HG03060 (cell line): ENCODE results near the gene TAMALIN.
"Not testable (repeated sequence)": the region's sequence is repeated elsewhere in the genome, so short reads cannot be mapped to it uniquely, and the experiment has no call there.

Experiments used
- ATAC-seq: cut with Tn5 transposase; IDR thresholded peaks from one replicate; pipeline ENCODE4 v1.9.1; 2021; ENCODE audit warnings: low read depth, moderate number of reproducible peaks; ENCODE audit not compliant: unreplicated experiment

The TAMALIN gene

GRCh38 chr12:52006726-52007157 is at the start of gene TAMALIN:
Gene TAMALIN, plus strand, starts transcription at chr12:52006946. Its CDS starts 74 bp downstream, at chr12:52007020.
- no peak for ATAC-seq

GRCh38 chr12:51958542-51958941 is 48.2 kb upstream of the TAMALIN start:
- no peak for ATAC-seq

- no peak for ATAC-seq
Observed at GRCh38 chr12:51959211-51959610, 47.5 kb upstream of the TAMALIN start.

GRCh38 chr12:51959921-51960320 is 46.8 kb upstream of the TAMALIN start:
- ATAC-seq, result no peak

- no peak for ATAC-seq
Observed at GRCh38 chr12:51960488-51960887, 46.3 kb upstream of the TAMALIN start.

GRCh38 chr12:51960890-51961289 is 45.9 kb upstream of the TAMALIN start:
- no peak for ATAC-seq

- no peak for ATAC-seq
Observed at GRCh38 chr12:51961834-51962233, 44.9 kb upstream of the TAMALIN start.

- ATAC-seq, result no peak
Observed at GRCh38 chr12:51962737-51963136, 44.0 kb upstream of the TAMALIN start.

- ATAC-seq, result no peak
Observed at GRCh38 chr12:51963477-51963876, 43.3 kb upstream of the TAMALIN start.

GRCh38 chr12:51969643-51970042 is 37.1 kb upstream of the TAMALIN start:
- ATAC-seq, result no peak

GRCh38 chr12:51970904-51971646 is 35.7 kb upstream of the TAMALIN start:
- ATAC-seq, result peak; percentile 74

- ATAC-seq, result no peak
Observed at GRCh38 chr12:51971679-51972421, 34.9 kb upstream of the TAMALIN start.

GRCh38 chr12:51972422-51972812 is 34.3 kb upstream of the TAMALIN start:
- no peak for ATAC-seq

- ATAC-seq, result no peak
Observed at GRCh38 chr12:51972849-51973273, 33.9 kb upstream of the TAMALIN start.

GRCh38 chr12:51973560-51973959 is 33.2 kb upstream of the TAMALIN start:
- no peak for ATAC-seq

GRCh38 chr12:51974646-51975045 is 32.1 kb upstream of the TAMALIN start:
- ATAC-seq, result no peak

GRCh38 chr12:51975196-51975595 is 31.6 kb upstream of the TAMALIN start:
- no peak for ATAC-seq

GRCh38 chr12:51976376-51977160 is 30.2 kb upstream of the TAMALIN start:
- no peak for ATAC-seq

- ATAC-seq, result no peak
Observed at GRCh38 chr12:51977320-51977753, 29.4 kb upstream of the TAMALIN start.

- not testable (repeated sequence) for ATAC-seq
Observed at GRCh38 chr12:51979306-51979705, 27.4 kb upstream of the TAMALIN start.
